CD4-positive, alpha-beta T cell treated with Interferon alpha-2 for 1 hour (primary cell): ENCODE results near the gene FITM2.
"Not testable (repeated sequence)": the region's sequence is repeated elsewhere in the genome, so short reads cannot be mapped to it uniquely, and the experiment has no call there.

Experiments
- DNase-seq, 2 donors: peaks; one replicate each; pipeline ENCODE4 v3.0.0-alpha.2; 2020 to 2022

The FITM2 gene, protein sequence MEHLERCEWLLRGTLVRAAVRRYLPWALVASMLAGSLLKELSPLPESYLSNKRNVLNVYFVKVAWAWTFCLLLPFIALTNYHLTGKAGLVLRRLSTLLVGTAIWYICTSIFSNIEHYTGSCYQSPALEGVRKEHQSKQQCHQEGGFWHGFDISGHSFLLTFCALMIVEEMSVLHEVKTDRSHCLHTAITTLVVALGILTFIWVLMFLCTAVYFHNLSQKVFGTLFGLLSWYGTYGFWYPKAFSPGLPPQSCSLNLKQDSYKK

GRCh38 chr20:44310664-44311639, at the start of gene FITM2:
Gene FITM2, minus strand, starts transcription at chr20:44311202. Its CDS starts 54 bp downstream, at chr20:44311148.
- DNase-seq: peak; percentile 98

- DNase-seq: no peak
Measured at GRCh38 chr20:44360221-44360620, 49.2 kb upstream of the FITM2 start.

GRCh38 chr20:44358776-44359175, 47.8 kb upstream of the FITM2 start:
- no peak for DNase-seq

GRCh38 chr20:44357555-44358125, 46.6 kb upstream of the FITM2 start:
- no peak for DNase-seq

GRCh38 chr20:44357020-44357419, 46.0 kb upstream of the FITM2 start:
- DNase-seq: no peak

- DNase-seq: no peak
Measured at GRCh38 chr20:44356353-44356723, 45.3 kb upstream of the FITM2 start.

DNA sequence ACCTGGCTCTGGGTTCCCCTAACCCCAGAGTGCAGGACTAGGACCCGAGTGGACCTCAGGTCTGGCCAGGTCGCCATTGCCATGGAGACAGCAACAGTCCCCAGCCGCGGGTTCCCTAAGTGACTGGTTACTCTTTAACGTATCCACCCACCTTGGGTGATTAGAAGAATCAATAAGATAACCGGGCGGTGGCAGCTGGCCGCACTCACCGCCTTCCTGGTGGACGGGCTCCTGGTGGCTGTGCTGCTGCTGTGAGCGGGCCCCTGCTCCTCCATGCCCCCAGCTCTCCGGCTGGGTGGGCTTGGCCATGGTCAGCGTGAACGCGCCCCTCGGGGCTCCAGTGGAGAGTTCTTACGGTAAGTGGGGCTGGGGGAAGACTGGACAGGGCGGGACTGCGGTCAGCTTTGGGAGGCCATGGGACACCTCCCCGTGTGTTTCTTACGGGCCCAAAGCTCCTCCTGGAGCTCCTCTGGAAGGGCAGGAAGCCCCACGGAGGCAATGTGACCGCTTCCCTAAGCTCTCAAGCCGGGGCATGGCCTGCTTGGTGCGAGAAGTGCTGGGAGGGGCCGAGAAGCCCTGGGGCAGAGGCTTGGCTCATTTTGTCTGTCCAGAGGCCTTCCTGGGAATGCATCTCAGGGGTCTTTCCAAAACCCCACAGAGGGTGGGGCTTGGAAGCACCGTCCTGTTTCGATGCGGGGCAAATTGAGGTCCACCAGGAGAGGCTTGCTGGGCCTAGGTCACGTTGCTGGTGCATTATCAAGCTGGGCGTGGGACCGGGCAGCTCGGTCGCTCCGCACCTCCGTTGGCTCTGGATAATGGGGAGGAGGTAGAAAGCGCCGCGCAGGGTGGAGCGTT, 44.7 kb upstream of the FITM2 start, which contains the start of gene HNF4A:
Gene HNF4A, plus strand, starts transcription at position 202 of the 855 bp plus-strand sequence. Its CDS starts 106 bp downstream, at position 308.
- DNase-seq: no peak

DNA sequence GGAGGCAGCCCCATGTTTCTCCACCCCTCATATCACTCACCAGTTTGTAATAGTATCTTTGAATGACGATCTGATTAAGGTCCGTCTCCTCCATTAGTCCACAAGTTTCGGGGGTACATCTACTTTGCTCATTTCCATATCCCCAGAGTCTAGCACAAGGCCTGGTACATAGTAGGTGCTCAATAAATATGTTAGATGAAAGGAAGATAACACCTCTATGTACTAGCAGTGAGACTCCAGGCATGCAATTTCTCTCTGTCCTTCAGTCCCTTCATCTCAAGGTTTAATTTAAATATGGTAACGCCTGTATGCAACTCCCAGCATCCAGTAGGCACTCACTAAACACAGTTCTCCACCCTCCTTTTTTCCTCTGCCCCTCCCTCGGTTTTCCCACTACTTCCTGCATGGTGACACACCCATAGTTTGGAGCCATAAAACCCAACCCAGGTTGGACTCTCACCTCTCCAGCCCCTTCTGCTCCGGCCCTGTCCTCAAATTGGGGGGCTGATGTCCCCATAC, 44.0 kb upstream of the FITM2 start:
- no peak for DNase-seq

- DNase-seq: no peak
Measured at GRCh38 chr20:44350567-44350966, 39.6 kb upstream of the FITM2 start.

GRCh38 chr20:44349349-44349748, 38.3 kb upstream of the FITM2 start:
- DNase-seq: no peak

GRCh38 chr20:44348168-44348659, 37.2 kb upstream of the FITM2 start:
- DNase-seq: no peak

DNA sequence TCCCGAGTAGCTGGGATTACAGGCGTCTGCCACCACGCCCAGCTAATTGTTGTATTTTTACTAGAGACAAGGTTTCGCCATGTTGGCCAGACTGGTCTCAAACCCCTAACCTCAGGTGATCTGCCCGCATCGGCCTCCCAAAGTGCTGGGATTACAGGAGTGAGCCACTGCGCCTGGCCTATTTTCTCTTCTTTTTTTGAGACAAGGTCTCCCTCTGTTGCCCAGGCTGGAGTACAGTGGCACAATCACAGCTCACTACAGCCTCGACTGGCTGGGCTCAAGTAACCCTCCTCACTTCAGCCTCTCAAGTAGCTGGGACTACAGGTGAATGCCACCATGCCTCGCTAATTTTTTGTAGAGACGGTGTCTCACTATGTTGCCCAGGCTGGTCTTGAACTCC, 34.9 kb upstream of the FITM2 start:
- DNase-seq: not testable (repeated sequence)

- no peak for DNase-seq
Measured at GRCh38 chr20:44345147-44345546, 34.1 kb upstream of the FITM2 start.

- DNase-seq: no peak
Measured at GRCh38 chr20:44344723-44345122, 33.7 kb upstream of the FITM2 start.

GRCh38 chr20:44343162-44343675, 32.2 kb upstream of the FITM2 start:
- DNase-seq: no peak

DNA sequence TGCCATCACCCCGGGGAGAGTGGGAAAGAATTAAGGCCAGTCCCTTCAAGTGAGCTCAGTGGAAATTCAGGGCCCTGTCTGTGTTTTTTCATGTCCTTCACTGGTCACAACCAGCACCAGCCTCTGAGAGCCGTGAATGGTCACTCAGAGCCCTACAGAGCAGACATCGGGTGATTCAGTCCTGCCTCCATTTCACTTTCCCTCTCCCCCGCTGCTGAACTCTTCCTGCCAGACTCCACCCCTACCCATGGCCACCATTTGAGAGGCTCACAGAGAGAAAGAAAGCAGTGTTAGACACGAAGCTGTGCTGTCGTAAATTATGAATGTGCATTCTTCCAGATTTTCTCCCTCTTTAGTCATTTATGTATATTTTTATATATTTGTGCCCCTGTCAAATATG, 31.2 kb upstream of the FITM2 start:
- no peak for DNase-seq

DNA sequence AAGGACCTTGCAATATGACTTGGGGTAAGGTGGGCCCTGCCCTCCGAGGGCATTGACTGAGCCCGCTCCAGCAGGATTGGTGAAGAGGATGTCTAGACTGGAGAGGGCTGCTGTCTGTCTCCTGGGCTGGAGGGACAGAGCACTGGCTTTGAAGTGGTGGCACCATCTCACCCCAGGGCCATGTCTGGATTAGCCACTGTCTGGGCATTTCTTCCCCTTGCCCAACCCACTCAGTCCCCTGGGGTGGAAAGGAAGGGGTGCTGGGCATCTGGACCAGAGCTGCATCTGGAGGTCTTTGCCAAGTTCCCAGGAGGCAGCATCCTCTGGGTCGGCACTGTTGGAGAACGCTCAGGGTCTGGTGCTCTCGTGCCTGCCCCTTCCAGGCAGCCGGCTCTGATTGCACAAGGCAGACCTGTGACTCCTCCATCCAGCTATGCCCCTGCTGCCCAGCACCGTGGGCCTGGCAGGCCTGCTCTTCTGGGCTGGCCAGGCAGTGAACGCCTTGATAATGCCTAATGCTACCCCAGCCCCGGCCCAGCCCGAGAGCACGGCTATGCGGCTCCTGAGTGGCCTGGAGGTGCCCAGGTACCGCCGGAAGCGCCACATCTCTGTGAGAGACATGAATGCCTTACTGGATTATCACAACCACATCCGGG, 25.9 kb upstream of the FITM2 start, which contains the start of gene R3HDML:
Gene R3HDML, plus strand, starts transcription at position 319 of the 656 bp plus-strand sequence. Its CDS starts 115 bp downstream, at position 434.
- no peak for DNase-seq

GRCh38 chr20:44336086-44336485, 25.1 kb upstream of the FITM2 start:
- no peak for DNase-seq

GRCh38 chr20:44335675-44336074, 24.7 kb upstream of the FITM2 start:
- no peak for DNase-seq

- no peak for DNase-seq
Measured at GRCh38 chr20:44334709-44335108, 23.7 kb upstream of the FITM2 start.

- no peak for DNase-seq
Measured at GRCh38 chr20:44334306-44334705, 23.3 kb upstream of the FITM2 start.
